OCI-LY7 (cell line): ENCODE data around the gene ME1. TPM values are rescaled to one million over a fixed set of nuclear protein-coding genes. Genes with fewer than 3 reads are reported as not detected.

Experiments used
- BruUV-seq: library from RNA; stranded (reverse); fragments of 400-500 nt; replicated peaks from 2 replicates; lab custom pipeline; 2021; lab: Mats Ljungman, UMichigan
- CTCF ChIA-PET: fragments of 300-600 bp; sonication (Branson Sonifier 250); formaldehyde crosslinking; loops from one replicate; lab custom pipeline; 2022; ENCODE audit warnings: antibody characterized with exemption; ENCODE audit not compliant: unreplicated experiment; lab: Charles Lee
- POLR2A ChIA-PET: fragments of 300-600 bp; sonication (Branson Sonifier 250); formaldehyde crosslinking; loops from one replicate; lab custom pipeline; 2022; ENCODE audit warnings: antibody characterized with exemption; lab: Charles Lee
- DNase-seq: peaks from one replicate; pipeline ENCODE4 v3.0.0-alpha.2; 2015; ENCODE audit warnings: low spot score
- H2AFZ ChIP-seq: fragments of 200-600 bp; sonication (generic), shearing (Covaris generic); 2 replicates; pipeline ENCODE4 v1.6.1; 2014; ENCODE audit warnings: mild to moderate bottlenecking, antibody characterized with exemption, low read length, moderate library complexity
- H3K27ac ChIP-seq: fragments of 200-600 bp; sonication (generic); 2 replicates; pipeline ENCODE4 v1.5.1; 2014; ENCODE audit warnings: mixed run types, low read depth, mild to moderate bottlenecking, moderate library complexity, low read length, inconsistent platforms; ENCODE audit not compliant: poor library complexity, severe bottlenecking
- H3K36me3 ChIP-seq: fragments of 200-600 bp; sonication (generic); 2 replicates; pipeline ENCODE4 v1.6.1; 2014; ENCODE audit warnings: mild to moderate bottlenecking, antibody characterized with exemption, low read length, moderate library complexity, mixed read lengths; ENCODE audit not compliant: insufficient read depth
- H3K4me1 ChIP-seq: fragments of 200-600 bp; sonication (generic); 2 replicates; pipeline ENCODE4 v1.5.1; 2014; ENCODE audit warnings: mild to moderate bottlenecking, low read length; ENCODE audit not compliant: insufficient read depth, poor library complexity, severe bottlenecking
- H3K4me2 ChIP-seq: fragments of 200-600 bp; sonication (generic); 2 replicates; pipeline ENCODE4 v1.6.1; 2014; ENCODE audit warnings: mild to moderate bottlenecking, low read length
- H3K4me3 ChIP-seq: fragments of 200-600 bp; sonication (generic); 2 replicates; pipeline ENCODE4 v1.5.1; 2014; ENCODE audit warnings: mild to moderate bottlenecking, low read depth, low read length; ENCODE audit not compliant: poor library complexity, severe bottlenecking
- H3K79me2 ChIP-seq: fragments of 200-600 bp; sonication (generic); 2 replicates; pipeline ENCODE4 v1.6.1; 2016; ENCODE audit warnings: low read depth, mild to moderate bottlenecking, low read length, moderate library complexity, mixed read lengths; ENCODE audit not compliant: insufficient read depth
- H3K9me2 ChIP-seq: fragments of 200-600 bp; sonication (generic); 2 replicates; pipeline ENCODE4 v1.6.1; 2016; ENCODE audit warnings: mild to moderate bottlenecking, low read length, mixed read lengths; ENCODE audit not compliant: insufficient read depth
- H3K9me3 ChIP-seq: fragments of 200-600 bp; sonication (generic); 2 replicates; pipeline ENCODE4 v1.6.1; 2014; ENCODE audit warnings: mild to moderate bottlenecking, mixed run types, low read length, mixed read lengths
- H4K20me1 ChIP-seq: fragments of 200-600 bp; sonication (generic); 2 replicates; pipeline ENCODE4 v1.6.1; 2014; ENCODE audit warnings: mild to moderate bottlenecking, antibody characterized with exemption, low read length, moderate library complexity, mixed read lengths; ENCODE audit not compliant: insufficient read depth
- EZH2phosphoT487 ChIP-seq: fragments of 200-600 bp; sonication (generic); IDR thresholded peaks from 2 replicates; pipeline ENCODE4 v1.6.1; 2018; ENCODE audit warnings: low read depth, borderline replicate concordance, mild to moderate bottlenecking, mixed run types, antibody characterized with exemption, low read length, moderate library complexity, mixed read lengths
- intact Hi-C: fragments of 100-400 bp; cut with micrococcal nuclease; formaldehyde crosslinking; loops from one replicate; pipeline ENCODE4 v1.10.0; 2022; ENCODE audit not compliant: unreplicated experiment
- total RNA-seq, 2 experiments: library from RNA; depleted of rRNA in 1 of 2; stranded (reverse); fragments of >200 nt in 1 of 2; shearing (Covaris generic) in 1 of 2; gene quantifications; 2 replicates each; pipeline ENCODE4 v1.2.3, GENCODE V29; 2014 to 2022
- TF ChIP-seq, protein P1 (sequence below): fragments of 200-600 bp; sonication (generic); conservative IDR thresholded peaks from 2 replicates; pipeline ENCODE4 v1.5.1; 2014; ENCODE audit warnings: mild to moderate bottlenecking, antibody characterized with exemption, low read length, moderate library complexity, mixed read lengths

ME1 gene
- total RNA-seq, 2 experiments from 2014 or later: not detected

GRCh38 chr6:83371423-83371822 is 59.4 kb downstream of the ME1 start:
- POLR2A ChIA-PET: no interaction called here
- intact Hi-C loops: no loop called here

GRCh38 chr6:83370567-83370966 is 60.3 kb downstream of the ME1 start:
- H3K36me3 ChIP-seq: no peaks in the 10 kb centered on the region
- no peak overlapping the region for H2AFZ ChIP-seq
- no peak overlapping the region for H3K27ac ChIP-seq
- no peak overlapping the region for H3K4me2 ChIP-seq
- no peaks in the 10 kb centered on the region for H4K20me1 ChIP-seq
- no peak overlapping the region for H3K4me3 ChIP-seq
- no peaks in the 10 kb centered on the region for H3K9me3 ChIP-seq
- intact Hi-C loops: no loop called here
- H3K4me1 ChIP-seq: no peaks in the 10 kb centered on the region
- no TSS peak for BruUV-seq
- ChIA-PET CTCF (no interaction called here), POLR2A (no interaction called here)
- TF ChIP-seq EZH2phosphoT487: no peak
- TF ChIP-seq, protein P1, sequence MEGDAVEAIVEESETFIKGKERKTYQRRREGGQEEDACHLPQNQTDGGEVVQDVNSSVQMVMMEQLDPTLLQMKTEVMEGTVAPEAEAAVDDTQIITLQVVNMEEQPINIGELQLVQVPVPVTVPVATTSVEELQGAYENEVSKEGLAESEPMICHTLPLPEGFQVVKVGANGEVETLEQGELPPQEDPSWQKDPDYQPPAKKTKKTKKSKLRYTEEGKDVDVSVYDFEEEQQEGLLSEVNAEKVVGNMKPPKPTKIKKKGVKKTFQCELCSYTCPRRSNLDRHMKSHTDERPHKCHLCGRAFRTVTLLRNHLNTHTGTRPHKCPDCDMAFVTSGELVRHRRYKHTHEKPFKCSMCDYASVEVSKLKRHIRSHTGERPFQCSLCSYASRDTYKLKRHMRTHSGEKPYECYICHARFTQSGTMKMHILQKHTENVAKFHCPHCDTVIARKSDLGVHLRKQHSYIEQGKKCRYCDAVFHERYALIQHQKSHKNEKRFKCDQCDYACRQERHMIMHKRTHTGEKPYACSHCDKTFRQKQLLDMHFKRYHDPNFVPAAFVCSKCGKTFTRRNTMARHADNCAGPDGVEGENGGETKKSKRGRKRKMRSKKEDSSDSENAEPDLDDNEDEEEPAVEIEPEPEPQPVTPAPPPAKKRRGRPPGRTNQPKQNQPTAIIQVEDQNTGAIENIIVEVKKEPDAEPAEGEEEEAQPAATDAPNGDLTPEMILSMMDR: no peak
- DNase-seq: no peak
- no peaks in the 10 kb centered on the region for H3K79me2 ChIP-seq
- H3K9me2 ChIP-seq: no peaks in the 10 kb centered on the region

More at GRCh38 chr6:83371423-83371822, 59.4 kb downstream of the ME1 start:
- no peaks in the 10 kb centered on the region for H3K9me2 ChIP-seq
- H3K79me2 ChIP-seq: no peaks in the 10 kb centered on the region
- H3K9me3 ChIP-seq: no peaks in the 10 kb centered on the region
- no peaks in the 10 kb centered on the region for H3K36me3 ChIP-seq
- H3K4me2 ChIP-seq: no peak overlapping the region
- no peak overlapping the region for H3K27ac ChIP-seq
- no TSS peak for BruUV-seq
- DNase-seq: no peak
- TF ChIP-seq, protein P1: no peak
- TF ChIP-seq EZH2phosphoT487: no peak
- H2AFZ ChIP-seq: no peak overlapping the region
- CTCF ChIA-PET: no interaction called here
- H4K20me1 ChIP-seq: no peaks in the 10 kb centered on the region
- no peak overlapping the region for H3K4me3 ChIP-seq
- H3K4me1 ChIP-seq: no peaks in the 10 kb centered on the region

GRCh38 chr6:83369692-83370091 is 61.2 kb downstream of the ME1 start:
- no TSS peak for BruUV-seq
- Histone ChIP-seq H3K36me3 (no peaks in the 10 kb centered on the region), H2AFZ (no peak overlapping the region), H3K27ac (no peak overlapping the region), H4K20me1 (no peaks in the 10 kb centered on the region), H3K4me2 (no peak overlapping the region), H3K4me1 (no peaks in the 10 kb centered on the region), H3K4me3 (no peak overlapping the region), H3K9me3 (no peaks in the 10 kb centered on the region), H3K79me2 (no peaks in the 10 kb centered on the region), H3K9me2 (no peaks in the 10 kb centered on the region)
- POLR2A ChIA-PET: interaction anchor here (0.5 to 0.6 kb wide), 2 partner anchors 21 to 179 kb away, joined by 3 read pairs; no protein-coding TSS in a partner anchor
- no peak for TF ChIP-seq EZH2phosphoT487
- CTCF ChIA-PET: no interaction called here
- no peak for DNase-seq
- intact Hi-C loops: no loop called here
